SU-DHL-6 (cell line): ENCODE data around the gene EEF1AKMT3.

ENCODE experiments used
- CTCF ChIP-seq: fragments of 200-600 bp; sonication (generic); IDR thresholded peaks from one replicate; pipeline ENCODE4 v1.5.1; 2017; ENCODE audit warnings: antibody characterized with exemption, mild to moderate bottlenecking, low read length, moderate library complexity; ENCODE audit not compliant: insufficient read depth, poor library complexity, severe bottlenecking
- EZH2phosphoT487 ChIP-seq: fragments of 200-600 bp; sonication (generic), shearing (Covaris generic); conservative IDR thresholded peaks from 2 replicates; pipeline ENCODE4 v1.6.1; 2018; ENCODE audit warnings: mild to moderate bottlenecking, antibody characterized with exemption, low read length, moderate library complexity, mixed read lengths

GRCh38 chr12:57752668-57753000, 19.8 kb upstream of the EEF1AKMT3 start:
- TF ChIP-seq CTCF (no peak), EZH2phosphoT487 (no peak)
